Stimulated activated CD8-positive, alpha-beta memory T cell treated with anti-CD3 and anti-CD28 coated beads, Interleukin-4, amount 100 ng/mL, for 48 hours (primary cell): Measurements from ENCODE around the gene KASH5.
"Not testable (repeated sequence)": the region's sequence is repeated elsewhere in the genome, so short reads cannot be mapped to it uniquely, and the experiment has no call there.

Experiments
- DNase-seq: peaks from one replicate; pipeline ENCODE4 v3.0.0-alpha.2; 2020

KASH5 gene

GRCh38 chr19:49362048-49362928 lies 25.8 kb upstream of the KASH5 start, which contains the start of gene TEAD2:
Gene TEAD2, minus strand, starts transcription at chr19:49362416. Its CDS starts 2,341 bp downstream, at chr19:49360075.
- DNase-seq: no peak

DNA sequence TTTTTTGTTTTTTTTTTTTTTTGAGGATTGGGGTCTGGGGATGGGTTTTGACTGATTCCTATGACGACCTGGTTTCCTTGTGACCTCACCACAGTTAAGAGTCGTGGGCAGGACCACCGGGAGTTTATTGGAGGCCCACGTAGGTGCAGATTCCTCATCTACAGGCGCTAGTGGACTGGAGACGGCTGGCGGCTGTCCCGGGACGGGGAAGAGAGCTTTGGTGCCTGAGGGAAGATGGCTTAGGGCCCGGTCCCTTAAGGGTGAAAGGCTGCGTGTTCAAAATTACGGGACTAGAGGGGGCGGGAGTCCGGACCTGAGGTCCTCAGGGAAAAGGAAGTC lies 25.2 kb upstream of the KASH5 start:
- no peak for DNase-seq

DNA sequence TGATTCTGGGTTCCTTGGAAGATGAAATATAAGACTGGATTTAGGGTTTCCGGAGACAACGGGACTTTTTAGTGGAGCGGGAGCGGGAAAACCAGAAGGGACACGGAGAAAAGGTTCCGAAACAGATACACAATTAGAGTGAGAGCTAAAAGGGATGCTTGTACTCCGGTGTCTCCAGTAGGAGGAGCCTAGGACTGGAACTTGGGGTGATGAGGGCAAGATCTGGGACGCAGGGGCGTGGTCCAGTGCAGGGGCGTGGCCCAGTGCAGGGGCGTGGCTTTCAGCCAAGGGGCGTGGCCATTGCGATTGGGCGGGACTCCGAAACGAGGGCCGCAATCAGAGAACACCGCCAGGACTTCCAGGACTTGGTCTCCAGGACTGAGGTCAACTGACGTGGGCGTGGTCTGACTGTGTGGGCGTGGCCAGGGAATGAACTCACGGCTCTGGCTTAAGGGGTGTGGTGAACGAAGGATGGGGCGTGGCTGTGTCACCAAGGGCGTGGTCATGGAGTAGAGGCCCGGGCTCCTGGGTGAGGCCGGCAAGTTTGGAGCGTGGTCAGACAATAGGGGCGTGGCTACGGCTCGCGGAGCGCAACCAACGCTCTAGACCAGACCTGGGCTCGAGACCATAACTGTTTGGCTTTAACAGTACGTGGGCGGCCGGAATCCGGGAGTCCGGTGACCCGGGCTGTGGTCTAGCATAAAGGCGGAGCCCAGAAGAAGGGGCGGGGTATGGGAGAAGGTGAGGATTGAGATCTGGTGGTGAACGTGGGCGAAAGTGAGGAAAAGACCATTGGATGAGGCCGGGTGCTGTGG lies 24.6 kb upstream of the KASH5 start, which contains the start of gene DKKL1:
Gene DKKL1 (plus strand): TSS at position 610 of the 815 bp plus-strand sequence. CDS start 122 bp downstream, at position 732.
- peak; percentile 95 for DNase-seq

DNA sequence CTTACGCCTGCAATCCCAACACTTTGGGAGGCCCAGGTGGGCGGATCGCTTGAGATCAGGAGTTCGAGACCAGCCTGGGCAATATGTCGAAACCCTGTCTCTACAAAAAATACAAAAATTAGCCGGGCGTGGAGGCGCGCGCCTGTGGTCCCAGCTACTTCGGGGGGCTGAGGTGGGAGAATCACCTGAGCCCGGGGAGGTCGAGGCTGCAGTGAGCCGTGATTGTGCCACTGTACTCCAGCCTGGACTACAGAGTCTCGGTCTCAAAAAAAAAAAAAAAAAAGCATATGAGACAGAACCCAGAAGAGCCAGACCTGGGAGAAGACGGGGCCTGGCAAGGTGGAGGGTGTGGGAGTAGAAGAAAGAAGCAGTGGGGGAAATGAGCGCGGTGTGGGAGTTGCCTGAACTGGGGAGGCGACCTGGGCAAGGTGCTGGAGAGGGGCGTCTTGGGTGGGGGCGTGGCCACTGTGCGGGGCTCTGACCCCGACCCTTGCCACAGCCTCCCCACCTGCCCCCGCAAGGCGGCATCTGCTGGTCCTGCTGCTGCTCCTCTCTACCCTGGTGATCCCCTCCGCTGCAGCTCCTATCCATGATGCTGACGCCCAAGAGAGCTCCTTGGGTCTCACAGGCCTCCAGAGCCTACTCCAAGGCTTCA lies 23.8 kb upstream of the KASH5 start:
- no peak for DNase-seq

DNA sequence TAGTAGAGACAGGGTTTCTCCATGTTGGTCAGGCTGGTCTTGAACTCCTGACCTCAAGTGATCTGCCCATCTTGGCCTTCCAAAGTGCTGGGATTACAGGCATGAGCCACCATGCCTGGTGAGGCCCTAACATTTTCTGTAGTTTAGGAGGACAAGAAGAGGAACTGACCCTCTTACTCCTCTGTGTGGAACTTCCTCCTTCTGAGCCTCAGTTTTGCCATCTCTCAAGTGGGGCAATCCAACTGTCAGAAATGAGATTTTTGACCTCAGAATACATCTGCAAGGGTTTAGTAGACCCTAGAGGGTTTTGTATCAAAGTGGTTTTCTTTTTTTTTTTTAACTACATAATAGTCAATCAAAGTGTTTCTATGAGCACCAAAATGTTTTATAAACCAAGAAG lies 21.9 kb upstream of the KASH5 start:
- no peak for DNase-seq

DNA sequence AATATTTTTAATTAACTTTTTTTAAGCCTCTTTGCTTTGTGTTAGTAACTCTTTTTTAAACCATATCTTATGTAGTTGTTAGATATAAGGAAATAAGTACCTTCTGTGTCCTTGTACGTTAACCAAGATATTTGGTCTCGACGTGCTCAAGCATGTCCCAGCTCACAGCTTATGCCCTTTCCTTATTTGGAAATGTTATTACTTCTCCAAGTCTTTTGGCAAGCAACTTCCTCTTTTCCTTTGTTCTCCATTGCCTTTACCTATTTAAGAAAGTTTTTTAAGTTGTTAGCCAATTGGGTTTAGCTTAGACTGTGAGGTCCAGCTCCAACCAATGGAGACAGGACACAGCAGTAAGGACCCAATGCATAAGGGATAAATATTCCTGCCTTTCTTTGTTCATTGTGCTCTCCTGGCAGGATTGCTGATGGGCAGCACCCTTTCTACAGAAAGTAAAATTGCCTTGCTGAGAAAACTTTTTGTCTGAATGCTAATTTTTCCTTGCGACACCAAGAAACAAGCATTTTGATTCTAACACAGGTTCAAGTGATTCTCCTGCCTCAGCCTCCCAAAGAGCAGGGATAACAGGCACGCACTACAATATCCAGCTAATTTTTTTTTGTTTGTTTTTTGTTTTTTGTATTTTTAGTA lies 19.2 kb upstream of the KASH5 start:
- no peak for DNase-seq

DNA sequence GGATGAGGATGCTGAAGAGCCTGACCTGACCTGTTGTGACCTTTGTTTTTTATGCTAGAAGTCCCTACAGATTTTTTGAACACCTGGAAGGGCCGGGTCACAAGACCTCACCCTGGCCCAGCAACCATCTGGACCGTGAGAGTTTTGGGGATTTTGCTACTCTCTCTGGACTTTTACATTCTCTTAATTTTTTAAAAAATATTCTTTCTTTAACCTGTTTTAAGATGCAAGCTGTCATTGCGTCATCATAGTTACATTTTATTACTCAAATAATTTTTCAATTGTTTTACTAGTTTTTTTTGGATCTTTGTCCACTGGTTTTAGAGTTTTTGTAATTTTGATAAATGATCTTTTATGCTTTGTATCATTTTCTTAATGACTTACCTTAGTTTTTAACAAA lies 16.9 kb upstream of the KASH5 start:
- no peak for DNase-seq

DNA sequence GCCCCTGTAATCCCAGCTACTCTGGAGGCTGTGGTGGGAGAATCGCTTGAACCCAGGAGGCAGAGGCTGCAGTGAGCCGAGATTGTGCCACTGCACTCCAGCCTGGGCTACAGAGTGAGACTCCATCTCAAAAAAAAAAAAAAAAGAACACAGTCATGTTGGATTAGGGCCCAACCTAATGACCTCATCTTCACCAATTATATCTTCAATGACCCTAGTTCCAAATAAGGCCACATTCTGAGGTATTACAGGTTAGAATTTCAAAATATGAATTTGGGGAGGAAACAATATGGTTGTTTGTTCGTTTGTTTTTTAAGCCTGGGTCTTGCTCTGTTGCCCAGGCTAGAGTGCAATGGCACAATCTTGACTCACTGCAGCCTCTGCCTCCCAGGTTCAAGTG lies 14.9 kb upstream of the KASH5 start:
- not testable (repeated sequence) for DNase-seq

GRCh38 chr19:49374665-49375434 lies 13.2 kb upstream of the KASH5 start:
- no peak for DNase-seq

- no peak for DNase-seq
Measured at GRCh38 chr19:49378512-49378911, 9.5 kb upstream of the KASH5 start.

DNA sequence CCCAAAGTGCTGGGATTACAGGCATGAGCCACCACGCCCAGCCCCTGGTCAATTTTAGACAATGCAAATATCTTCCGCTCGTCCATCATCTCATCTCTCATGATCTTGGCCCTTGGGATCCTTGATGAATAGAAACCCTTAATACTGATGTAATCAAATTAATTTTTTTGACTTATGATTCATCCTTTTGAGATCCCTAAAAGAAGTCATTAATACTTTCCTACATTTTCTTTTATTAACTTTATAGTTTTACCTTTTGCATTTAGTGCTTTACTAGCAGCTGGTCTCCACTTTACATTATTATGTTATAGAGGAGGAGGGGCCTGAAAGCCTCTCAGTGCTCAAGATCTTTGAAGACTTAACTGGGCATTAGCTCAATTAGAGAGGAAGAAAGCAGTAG lies 7.7 kb upstream of the KASH5 start:
- no peak for DNase-seq

DNA sequence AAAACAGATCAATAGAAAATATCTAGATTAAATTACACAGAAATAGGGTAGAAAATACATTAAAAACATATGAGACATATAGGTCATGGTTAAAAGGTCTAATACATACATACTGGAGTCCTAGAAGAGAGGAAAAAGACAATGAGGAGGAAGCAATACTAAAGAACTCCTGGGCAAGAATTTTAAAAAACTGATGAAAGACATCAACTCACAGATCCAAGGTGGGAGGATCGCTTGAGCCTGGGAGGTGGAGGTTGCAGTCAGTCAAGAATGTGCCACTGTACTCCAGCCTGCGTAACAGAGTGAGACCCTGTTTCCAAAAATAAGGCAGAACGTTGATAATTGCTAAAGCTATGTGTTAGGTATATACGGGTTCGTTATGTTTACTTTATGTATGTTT lies 5.4 kb upstream of the KASH5 start:
- DNase-seq: no peak

DNA sequence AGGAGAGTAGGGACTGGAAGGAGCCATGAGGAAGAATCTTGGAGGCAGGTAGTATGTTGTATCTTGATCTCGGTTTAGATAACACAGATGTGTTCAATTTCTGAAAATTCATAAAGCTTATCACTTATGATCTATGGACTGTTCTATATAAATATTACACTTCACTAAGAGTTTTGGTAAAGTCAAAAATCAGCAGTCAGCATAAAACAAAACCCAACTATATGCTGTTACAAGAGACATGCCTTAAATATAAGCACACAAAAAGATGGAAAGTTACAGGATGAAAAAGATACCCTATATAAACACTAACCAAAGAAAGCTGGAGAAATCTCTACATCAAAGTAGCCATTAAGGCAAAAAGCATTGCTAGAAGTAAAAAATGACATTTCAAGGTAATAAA lies 4.5 kb upstream of the KASH5 start:
- no peak for DNase-seq

GRCh38 chr19:49389406-49389805 lies 1.4 kb downstream of the KASH5 start:
- no peak for DNase-seq

DNA sequence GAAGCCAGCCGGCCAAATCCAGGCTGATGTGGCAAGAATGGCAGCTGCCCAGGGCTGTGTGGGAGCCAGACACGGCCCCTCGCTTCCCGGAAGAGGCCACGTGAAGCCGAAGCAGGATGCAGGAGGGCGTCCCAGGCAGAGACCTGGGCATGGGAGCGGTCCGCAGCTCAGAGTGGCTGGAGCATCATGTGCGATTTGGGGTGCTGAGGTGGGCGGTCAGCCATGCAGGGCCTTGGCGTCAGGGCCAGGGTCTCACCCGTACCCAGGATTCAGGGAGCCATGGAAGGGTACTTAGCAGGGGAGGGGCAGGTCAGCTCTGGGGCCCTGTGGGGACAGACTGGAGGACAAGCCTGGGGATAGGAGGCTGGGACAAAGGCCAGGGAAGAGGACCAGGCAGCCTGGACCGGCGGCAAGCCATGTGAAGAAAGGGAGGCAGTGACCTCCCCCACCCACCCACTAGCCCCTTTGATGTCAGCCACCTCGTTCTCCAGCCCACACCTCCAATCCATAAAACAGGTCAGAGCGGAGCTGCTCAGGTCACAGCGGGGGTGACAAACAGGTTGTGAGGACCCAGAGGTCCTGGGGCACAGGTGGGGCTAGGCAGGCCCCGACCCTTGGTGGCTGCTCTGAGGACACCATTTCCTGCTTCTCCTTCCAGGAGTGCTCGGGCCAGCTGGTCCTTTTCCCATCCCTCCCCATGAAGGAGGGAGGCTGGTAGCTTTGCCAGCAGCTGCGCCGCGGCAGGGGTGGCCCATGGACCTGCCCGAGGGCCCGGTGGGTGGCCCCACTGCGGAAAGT lies 2.3 kb downstream of the KASH5 start:
- no peak for DNase-seq

DNA sequence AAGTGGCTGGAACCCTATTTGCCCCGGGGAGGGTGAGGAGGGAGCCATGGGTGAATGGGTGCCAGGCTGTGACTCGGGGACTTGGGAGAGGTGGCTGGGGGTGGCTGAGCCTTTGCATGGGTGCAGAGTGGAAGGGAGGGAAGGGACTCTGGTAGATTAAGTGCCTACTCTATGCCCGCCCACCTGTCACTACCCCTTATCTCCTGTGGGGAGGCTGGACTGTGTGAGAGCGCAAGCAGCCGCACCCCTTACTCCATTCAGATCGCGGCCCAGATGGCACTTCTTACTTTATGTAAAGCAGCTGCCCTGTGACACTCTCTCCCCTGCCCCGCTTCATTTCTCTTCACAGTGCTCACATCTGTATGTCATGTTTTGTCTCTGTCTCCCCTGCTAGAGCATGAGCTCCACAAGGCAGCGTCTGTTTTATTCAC lies 2.9 kb downstream of the KASH5 start:
- no peak for DNase-seq

GRCh38 chr19:49391581-49392399 lies 3.7 kb downstream of the KASH5 start:
- peak; percentile 83 for DNase-seq

DNA sequence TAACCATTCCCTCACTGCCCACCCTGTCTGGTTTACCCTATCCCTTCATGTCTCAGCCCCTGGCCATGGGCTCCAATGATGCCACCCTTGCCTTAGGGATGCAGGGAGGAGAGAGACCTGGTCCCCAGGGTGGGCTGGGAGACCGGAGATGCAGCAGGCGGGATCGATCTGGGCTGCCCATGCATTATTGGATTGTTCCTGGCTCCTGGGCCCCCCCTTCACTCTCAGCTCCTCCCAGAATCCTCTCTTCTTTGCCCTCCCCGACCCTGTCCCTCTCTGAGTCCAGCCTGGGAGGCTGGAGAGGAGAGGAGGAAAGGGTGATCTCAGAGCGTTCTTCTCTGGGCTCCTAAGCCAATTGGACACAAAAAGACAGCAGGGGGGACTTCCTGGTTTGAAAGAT lies 5.8 kb downstream of the KASH5 start:
- DNase-seq: no peak

DNA sequence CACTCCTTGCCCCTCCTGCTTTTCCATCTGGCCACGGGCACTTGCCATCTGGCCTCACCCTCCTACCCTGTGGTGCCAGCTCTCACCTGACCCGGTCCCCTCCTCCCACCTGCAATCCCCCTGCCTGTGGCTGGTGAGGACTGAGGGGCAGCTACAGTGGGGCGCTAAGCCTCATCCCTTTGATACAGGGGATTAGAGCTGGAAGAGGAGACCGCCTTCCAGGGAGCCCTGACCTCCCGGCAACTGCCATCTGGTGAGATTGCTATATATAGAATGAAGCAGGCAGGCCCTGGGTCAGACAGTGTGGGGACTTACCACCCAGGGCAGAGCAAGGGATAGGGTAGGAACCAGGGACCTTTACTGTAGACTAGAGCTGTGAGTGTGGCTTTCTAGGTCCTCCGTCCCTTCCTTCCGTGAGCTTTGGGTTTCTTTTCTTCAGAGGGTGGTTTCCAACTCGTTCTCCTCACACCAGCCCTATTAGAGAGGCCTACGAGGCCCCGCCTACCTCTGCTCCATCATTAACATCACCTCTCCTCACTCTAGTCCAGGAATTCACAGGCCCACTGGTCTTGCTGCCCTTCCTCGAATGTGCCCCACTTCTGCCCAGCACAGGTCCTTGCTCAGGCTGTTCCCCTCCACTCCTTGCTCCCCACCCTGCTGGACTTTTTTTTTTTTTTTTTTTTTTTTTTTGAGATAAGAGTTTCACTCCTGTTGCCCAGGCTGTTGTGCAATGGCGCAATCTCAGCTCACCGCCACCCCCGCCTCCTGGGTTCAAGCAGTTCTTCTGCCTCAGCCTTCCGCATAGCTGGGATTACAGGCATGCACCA lies 7.7 kb downstream of the KASH5 start:
- no peak for DNase-seq
